GM12873 (cell line): ENCODE data around the gene TSEN54.

ENCODE experiments used
- CTCF ChIP-seq: IDR thresholded peaks from 2 replicates; pipeline ENCODE4 v1.5.1; 2012; ENCODE audit warnings: low read depth, mild to moderate bottlenecking, moderate library complexity, low read length, control low read depth; ENCODE audit not compliant: insufficient read depth; ENCODE audit errors: missing control alignments

The TSEN54 gene

GRCh38 chr17:75524970-75525805, 8.9 kb downstream of the TSEN54 start, which contains the start of gene LLGL2:
TSS of gene LLGL2 (plus strand) at chr17:75525697. CDS start at chr17:75543427, 17,730 bp downstream.
- TF ChIP-seq CTCF, result peak; percentile 48

GRCh38 chr17:75525806-75526554, 9.7 kb downstream of the TSEN54 start:
- TF ChIP-seq CTCF, result no peak

- no peak for TF ChIP-seq CTCF
Measured at GRCh38 chr17:75526555-75527270, 10.4 kb downstream of the TSEN54 start.

GRCh38 chr17:75530837-75531720, 14.8 kb downstream of the TSEN54 start:
- no peak for TF ChIP-seq CTCF

- TF ChIP-seq CTCF, result no peak
Measured at GRCh38 chr17:75531721-75532072, 15.4 kb downstream of the TSEN54 start.

- no peak for TF ChIP-seq CTCF
Measured at GRCh38 chr17:75535119-75535537, 18.8 kb downstream of the TSEN54 start.

- no peak for TF ChIP-seq CTCF
Measured at GRCh38 chr17:75535871-75536270, 19.5 kb downstream of the TSEN54 start.
